HG03457 (cell line): ENCODE data around the gene SCARB1.
"Not testable (repeated sequence)": the region's sequence is repeated elsewhere in the genome, so short reads cannot be mapped to it uniquely, and the experiment has no call there.

Source experiments
- ATAC-seq: cut with Tn5 transposase; IDR thresholded peaks from one replicate; pipeline ENCODE4 v1.9.1; 2021; ENCODE audit warnings: moderate number of reproducible peaks; ENCODE audit not compliant: unreplicated experiment

Gene SCARB1

GRCh38 chr12:124884587-124885438 is 21.1 kb upstream of the SCARB1 start:
- ATAC-seq, result peak; percentile 89

GRCh38 chr12:124883263-124884130 is 19.8 kb upstream of the SCARB1 start:
- ATAC-seq, result no peak

GRCh38 chr12:124881123-124881522 is 17.5 kb upstream of the SCARB1 start:
- no peak for ATAC-seq

- not testable (repeated sequence) for ATAC-seq
Measured at GRCh38 chr12:124880335-124880734, 16.7 kb upstream of the SCARB1 start.

- ATAC-seq, result no peak
Measured at GRCh38 chr12:124878795-124879516, 15.3 kb upstream of the SCARB1 start.

GRCh38 chr12:124877423-124877822 is 13.8 kb upstream of the SCARB1 start:
- ATAC-seq, result no peak

GRCh38 chr12:124876171-124876570 is 12.5 kb upstream of the SCARB1 start:
- ATAC-seq, result no peak

GRCh38 chr12:124875803-124876132 is 12.1 kb upstream of the SCARB1 start:
- ATAC-seq, result no peak

GRCh38 chr12:124874988-124875802 is 11.5 kb upstream of the SCARB1 start:
- ATAC-seq, result no peak

GRCh38 chr12:124874188-124874587 is 10.5 kb upstream of the SCARB1 start:
- ATAC-seq, result no peak

GRCh38 chr12:124872068-124872719 is 8.5 kb upstream of the SCARB1 start:
- no peak for ATAC-seq

GRCh38 chr12:124871297-124871696 is 7.6 kb upstream of the SCARB1 start:
- ATAC-seq, result no peak

GRCh38 chr12:124870515-124870914 is 6.9 kb upstream of the SCARB1 start:
- ATAC-seq, result no peak

- no peak for ATAC-seq
Measured at GRCh38 chr12:124869059-124869665, 5.5 kb upstream of the SCARB1 start.

GRCh38 chr12:124868252-124869058 is 4.8 kb upstream of the SCARB1 start:
- no peak for ATAC-seq

- ATAC-seq, result no peak
Measured at GRCh38 chr12:124867401-124867930, 3.8 kb upstream of the SCARB1 start.

GRCh38 chr12:124866883-124867400 is 3.3 kb upstream of the SCARB1 start:
- ATAC-seq, result no peak

GRCh38 chr12:124866195-124866882 is 2.7 kb upstream of the SCARB1 start:
- ATAC-seq, result no peak
